ENCODE results near the gene VPS4B.

VPS4B gene

GRCh38 chr18:63451799-63452660 is 29.8 kb upstream of the VPS4B start:
- Histone ChIP-seq H3K36me3 (replicated peaks; ENCODE audit: insufficient read depth, low read length) (no peaks in the 10 kb centered on the region), H3K9me2 (replicated peaks; ENCODE audit: insufficient read depth, low read length) (no peaks in the 10 kb centered on the region), H3K27me3 (replicated peaks; ENCODE audit: insufficient read depth, low read length) (no peaks in the 10 kb centered on the region), H3K9ac (ENCODE audit: low read length) (no peak overlapping the region), H3K4me1 (ENCODE audit: low read length) (no peaks in the 10 kb centered on the region), H3K4me3 (ENCODE audit: low read length) (no peak overlapping the region), H3K79me2 (ENCODE audit: low read length) (no peaks in the 10 kb centered on the region), H3K9me3 (replicated peaks; ENCODE audit: insufficient read depth, low read length) (no peaks in the 10 kb centered on the region), H4K20me1 (ENCODE audit: insufficient read depth, low read length) (no peaks in the 10 kb centered on the region), H3K27ac (ENCODE audit: low read length) (no peak overlapping the region), H3K4me2 (ENCODE audit: low read depth, low read length) (no peak overlapping the region), H3F3A (ENCODE audit: insufficient read depth, low read length) (no peaks in the 10 kb centered on the region), H2AFZ (ENCODE audit: low read length) (no peak overlapping the region)
- DNase-seq, result no peak
- no peak for TF ChIP-seq EZH2phosphoT487 (IDR thresholded peaks at IDR 0.05; ENCODE audit: low read length)
- no peak for TF ChIP-seq CTCF (IDR thresholded peaks at IDR 0.05; ENCODE audit: low read length)
- no peak for TF ChIP-seq EZH2 (optimal IDR thresholded peaks at IDR 0.05; ENCODE audit: low read depth, low read length)

- DNase-seq, result no peak
- no peaks in the 10 kb centered on the region for H3K27me3 ChIP-seq (replicated peaks; ENCODE audit: insufficient read depth, low read length)
- H3K79me2 ChIP-seq (ENCODE audit: low read length), result no peaks in the 10 kb centered on the region
- H2AFZ ChIP-seq (ENCODE audit: low read length), result no peak overlapping the region
- H3K4me3 ChIP-seq (ENCODE audit: low read length), result no peak overlapping the region
- no peaks in the 10 kb centered on the region for H3K4me1 ChIP-seq (ENCODE audit: low read length)
- no peaks in the 10 kb centered on the region for H3F3A ChIP-seq (ENCODE audit: insufficient read depth, low read length)
- no peak overlapping the region for H3K27ac ChIP-seq (ENCODE audit: low read length)
- H3K4me2 ChIP-seq (ENCODE audit: low read depth, low read length), result no peak overlapping the region
- no peaks in the 10 kb centered on the region for H3K9me2 ChIP-seq (replicated peaks; ENCODE audit: insufficient read depth, low read length)
- H3K9me3 ChIP-seq (replicated peaks; ENCODE audit: insufficient read depth, low read length), result no peaks in the 10 kb centered on the region
- no peak overlapping the region for H3K9ac ChIP-seq (ENCODE audit: low read length)
- H3K36me3 ChIP-seq (replicated peaks; ENCODE audit: insufficient read depth, low read length), result no peaks in the 10 kb centered on the region
- H4K20me1 ChIP-seq (ENCODE audit: insufficient read depth, low read length), result no peaks in the 10 kb centered on the region
- no peak for TF ChIP-seq EZH2 (optimal IDR thresholded peaks at IDR 0.05; ENCODE audit: low read depth, low read length)
- no peak for TF ChIP-seq CTCF (IDR thresholded peaks at IDR 0.05; ENCODE audit: low read length)
- no peak for TF ChIP-seq EZH2phosphoT487 (IDR thresholded peaks at IDR 0.05; ENCODE audit: low read length)
Measured at GRCh38 chr18:63449426-63449825, 27.1 kb upstream of the VPS4B start.

GRCh38 chr18:63447066-63447465 is 24.8 kb upstream of the VPS4B start:
- H3K4me3 ChIP-seq (ENCODE audit: low read length), result no peak overlapping the region
- H3K79me2 ChIP-seq (ENCODE audit: low read length), result no peaks in the 10 kb centered on the region
- no peak overlapping the region for H3K27ac ChIP-seq (ENCODE audit: low read length)
- no peaks in the 10 kb centered on the region for H3K9me3 ChIP-seq (replicated peaks; ENCODE audit: insufficient read depth, low read length)
- no peaks in the 10 kb centered on the region for H3K4me1 ChIP-seq (ENCODE audit: low read length)
- no peak overlapping the region for H3K9ac ChIP-seq (ENCODE audit: low read length)
- no peak for TF ChIP-seq EZH2phosphoT487 (IDR thresholded peaks at IDR 0.05; ENCODE audit: low read length)
- no peak for TF ChIP-seq CTCF (IDR thresholded peaks at IDR 0.05; ENCODE audit: low read length)
- TF ChIP-seq EZH2 (optimal IDR thresholded peaks at IDR 0.05; ENCODE audit: low read depth, low read length), result no peak
- no peaks in the 10 kb centered on the region for H4K20me1 ChIP-seq (ENCODE audit: insufficient read depth, low read length)
- H3K9me2 ChIP-seq (replicated peaks; ENCODE audit: insufficient read depth, low read length), result no peaks in the 10 kb centered on the region
- no peaks in the 10 kb centered on the region for H3F3A ChIP-seq (ENCODE audit: insufficient read depth, low read length)
- no peak overlapping the region for H2AFZ ChIP-seq (ENCODE audit: low read length)
- no peak overlapping the region for H3K4me2 ChIP-seq (ENCODE audit: low read depth, low read length)
- no peaks in the 10 kb centered on the region for H3K27me3 ChIP-seq (replicated peaks; ENCODE audit: insufficient read depth, low read length)
- DNase-seq, result no peak
- H3K36me3 ChIP-seq (replicated peaks; ENCODE audit: insufficient read depth, low read length), result no peaks in the 10 kb centered on the region

Data from MM.1S (cell line).